DMS79 treated with DMSO at 0.1 percent for 48 hours (cell line): Measurements from ENCODE around the gene AP4M1.
"Not testable (repeated sequence)": the region's sequence is repeated elsewhere in the genome, so short reads cannot be mapped to it uniquely, and the experiment has no call there.

Experiments used
- DNase-seq: peaks from one replicate; lab custom pipeline; 2025; lab: John Stamatoyannopoulos, UW

The AP4M1 gene

DNA sequence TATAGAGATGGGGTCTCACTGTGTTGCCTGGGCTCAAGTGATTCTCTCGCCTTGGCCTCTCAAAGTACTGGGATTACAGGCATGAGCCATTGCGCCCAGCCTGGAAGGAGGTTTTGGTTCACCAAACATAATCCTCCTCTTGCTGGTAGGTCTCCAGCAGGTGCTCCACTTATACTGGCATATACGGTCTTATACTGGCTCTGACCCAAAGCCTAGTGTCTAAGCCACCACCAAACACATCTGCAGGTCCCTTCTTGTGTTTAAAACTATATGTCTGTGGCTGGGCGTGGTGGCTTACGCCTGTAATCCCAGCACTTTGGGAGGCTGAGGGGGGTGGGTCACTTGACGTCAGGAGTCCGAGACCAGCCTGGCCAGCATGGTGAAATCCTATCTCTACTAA lies 30.7 kb downstream of the AP4M1 start:
- DNase-seq = no peak

DNA sequence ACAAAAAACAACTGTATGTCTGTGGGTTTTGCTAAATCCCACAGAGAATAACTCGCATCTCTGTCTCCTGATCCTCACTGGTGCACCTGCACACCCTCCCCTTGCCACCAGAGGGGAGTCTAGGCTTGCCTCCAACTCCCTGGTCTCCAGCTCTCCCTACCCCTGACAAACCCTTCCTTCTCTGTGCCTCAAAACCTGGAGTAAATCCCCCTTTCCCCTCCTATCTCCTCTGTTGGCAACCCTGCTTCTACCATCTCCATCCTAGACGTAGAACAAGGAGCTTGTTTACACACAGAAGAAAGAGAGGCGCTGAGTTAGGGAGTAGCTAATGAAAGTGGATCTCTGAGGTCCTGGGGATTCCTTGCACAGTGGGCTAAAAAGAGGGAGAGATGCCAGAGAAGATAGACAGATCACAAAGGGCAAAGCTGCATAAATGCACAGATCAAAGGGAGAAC lies 31.3 kb downstream of the AP4M1 start:
- peak; percentile 11 for DNase-seq

DNA sequence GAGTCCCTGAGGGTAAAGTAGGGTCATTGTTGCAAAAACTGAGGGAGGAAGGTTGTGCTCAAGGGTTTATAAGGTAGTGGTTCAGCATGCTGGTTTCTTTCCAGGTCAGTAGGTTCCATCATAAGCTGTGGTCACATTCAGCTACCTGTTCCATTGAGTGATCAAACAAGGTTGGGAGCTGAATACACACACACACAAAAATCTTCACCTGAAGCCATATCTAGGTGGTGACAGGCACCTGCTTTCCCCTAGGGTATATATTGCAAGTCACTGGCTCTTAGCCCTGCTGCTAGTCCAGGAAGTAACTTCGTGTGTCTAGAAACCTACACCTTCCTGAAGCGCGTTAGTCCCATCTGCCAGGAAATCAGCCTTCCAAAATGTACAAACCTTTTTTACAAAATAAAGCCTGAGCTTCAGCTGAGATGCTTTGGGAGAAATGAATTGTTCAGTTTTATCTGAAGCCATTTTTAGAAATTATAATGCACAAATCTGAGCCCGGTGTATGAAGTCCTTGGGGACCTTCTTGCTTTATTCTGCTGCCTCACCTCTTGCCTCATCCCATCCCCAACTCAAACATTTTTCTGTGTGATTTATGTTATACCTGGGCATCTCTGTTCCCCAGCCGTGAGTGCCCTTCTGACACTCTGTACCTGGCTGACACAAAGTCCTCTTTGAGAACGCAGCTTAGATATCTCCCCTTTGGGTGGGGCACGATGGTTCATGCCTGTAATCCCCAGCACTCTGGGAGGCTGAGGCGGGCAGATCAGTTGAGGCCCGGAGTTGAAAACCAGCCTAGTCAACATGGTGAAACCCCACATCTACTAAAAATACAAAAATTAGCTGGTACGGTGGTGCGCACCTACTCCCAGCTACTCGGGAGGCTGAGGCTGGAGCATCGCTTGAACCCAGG lies 36.7 kb downstream of the AP4M1 start:
- no peak for DNase-seq

- no peak for DNase-seq
Observed at GRCh38 chr7:100141555-100141949, 40.1 kb downstream of the AP4M1 start.

- DNase-seq = no peak
Observed at GRCh38 chr7:100142461-100142860, 41.0 kb downstream of the AP4M1 start.

DNA sequence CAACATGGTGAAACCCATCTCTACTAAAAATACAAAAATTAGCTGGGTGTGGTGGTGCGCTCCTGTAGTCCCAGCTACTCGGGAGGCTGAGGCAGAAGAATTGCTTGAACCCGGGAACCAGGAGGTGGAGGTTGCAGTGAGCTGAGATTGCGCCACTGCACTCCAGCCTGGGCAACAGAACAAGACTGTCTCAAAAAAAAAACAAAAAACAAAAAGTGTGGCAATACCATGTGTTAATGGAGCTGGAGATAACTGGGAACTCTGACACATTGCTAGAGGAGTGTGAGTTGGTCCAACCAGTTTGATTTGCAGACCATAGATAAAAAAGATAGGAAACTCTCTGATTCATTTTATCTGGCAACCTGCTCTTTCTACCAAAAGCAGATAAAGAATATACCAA lies 44.9 kb downstream of the AP4M1 start:
- not testable (repeated sequence) for DNase-seq

DNA sequence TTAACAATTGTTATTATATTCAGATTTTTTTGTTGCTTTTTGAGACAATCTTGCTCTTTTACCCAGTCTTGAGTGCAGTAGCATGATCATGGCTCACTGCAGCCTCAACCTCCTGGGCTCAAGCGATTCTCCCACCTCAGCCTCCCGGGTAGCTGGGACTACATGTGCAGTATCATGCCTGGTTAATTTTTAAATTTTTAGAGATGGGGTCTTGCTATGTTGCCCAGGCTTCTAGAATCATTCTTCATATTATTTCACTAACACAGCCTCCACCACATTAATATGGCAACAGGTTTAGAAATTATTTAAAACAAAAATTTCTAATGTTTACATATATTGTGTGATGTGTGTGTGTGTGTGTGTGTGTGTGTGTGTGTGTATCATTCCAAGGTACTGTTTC lies 45.8 kb downstream of the AP4M1 start:
- DNase-seq = no peak

GRCh38 chr7:100148225-100148558 lies 46.7 kb downstream of the AP4M1 start:
- no peak for DNase-seq

DNA sequence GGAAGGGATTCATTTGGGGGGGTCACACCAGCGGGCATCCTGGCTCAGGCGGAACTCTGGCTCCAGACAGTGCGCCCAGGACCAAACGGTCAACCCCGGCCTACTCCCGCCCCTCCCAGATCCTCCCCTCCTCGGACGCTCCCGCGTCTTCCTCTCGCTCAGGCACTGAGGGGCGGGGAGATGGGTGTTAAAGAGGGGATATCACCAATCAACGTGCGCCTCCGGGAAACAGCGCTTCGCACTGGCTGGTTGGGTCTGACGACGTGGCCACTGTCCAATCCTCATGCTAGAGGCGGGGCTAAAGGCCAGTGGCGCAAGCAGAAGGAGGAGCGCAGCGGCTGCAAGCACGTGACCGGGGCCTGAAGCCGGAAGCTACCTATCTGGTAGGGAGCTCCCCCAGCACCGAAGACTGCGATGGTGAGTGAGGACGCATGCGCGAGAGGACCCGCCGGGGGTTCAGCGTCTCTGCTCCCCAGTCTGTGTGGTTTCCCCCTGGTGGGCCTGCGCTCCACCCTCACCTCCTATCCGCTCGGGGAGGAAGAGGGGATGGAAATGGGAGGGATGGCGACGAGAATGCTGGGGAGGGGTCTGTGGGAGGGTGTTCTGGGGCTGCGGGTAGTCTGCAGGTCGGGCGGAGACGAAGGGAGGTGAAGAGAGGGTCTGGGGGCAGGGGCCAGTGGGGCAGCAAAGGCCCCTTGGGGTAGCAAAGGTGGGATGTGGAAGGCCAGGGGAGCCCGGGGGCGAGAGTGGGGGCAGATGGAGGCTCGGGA lies 47.3 kb downstream of the AP4M1 start, which contains the start of gene LAMTOR4:
Gene LAMTOR4 (plus strand): TSS at position 360 of the 770 bp plus-strand sequence. CDS start 55 bp downstream, at position 415.
- DNase-seq = peak; percentile 99

DNA sequence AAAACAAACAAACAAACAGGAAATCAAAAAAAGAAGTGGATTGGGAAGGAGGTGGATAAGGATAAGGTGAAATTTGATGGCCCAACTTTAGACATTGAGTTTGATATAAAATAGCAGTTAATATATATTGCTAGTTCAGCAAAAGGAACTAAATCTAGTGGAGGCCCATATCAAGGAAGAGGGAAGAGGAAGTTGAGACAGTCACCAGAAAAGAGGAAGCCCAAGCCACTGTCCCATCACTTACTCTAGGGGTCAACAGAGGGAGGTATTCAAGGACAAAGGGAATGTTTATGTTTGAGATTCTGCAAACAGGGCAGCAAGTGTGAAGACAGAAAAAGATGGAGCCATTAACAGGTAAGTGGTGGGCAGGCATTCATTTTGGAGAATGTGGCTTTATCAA lies 51.0 kb downstream of the AP4M1 start:
- no peak for DNase-seq

- no peak for DNase-seq
Observed at GRCh38 chr7:100152937-100153666, 51.7 kb downstream of the AP4M1 start.

- DNase-seq = no peak
Observed at GRCh38 chr7:100153708-100154535, 52.5 kb downstream of the AP4M1 start.

GRCh38 chr7:100154651-100155491 lies 53.4 kb downstream of the AP4M1 start:
- DNase-seq = no peak

- DNase-seq = no peak
Observed at GRCh38 chr7:100155553-100156317, 54.3 kb downstream of the AP4M1 start.

DNA sequence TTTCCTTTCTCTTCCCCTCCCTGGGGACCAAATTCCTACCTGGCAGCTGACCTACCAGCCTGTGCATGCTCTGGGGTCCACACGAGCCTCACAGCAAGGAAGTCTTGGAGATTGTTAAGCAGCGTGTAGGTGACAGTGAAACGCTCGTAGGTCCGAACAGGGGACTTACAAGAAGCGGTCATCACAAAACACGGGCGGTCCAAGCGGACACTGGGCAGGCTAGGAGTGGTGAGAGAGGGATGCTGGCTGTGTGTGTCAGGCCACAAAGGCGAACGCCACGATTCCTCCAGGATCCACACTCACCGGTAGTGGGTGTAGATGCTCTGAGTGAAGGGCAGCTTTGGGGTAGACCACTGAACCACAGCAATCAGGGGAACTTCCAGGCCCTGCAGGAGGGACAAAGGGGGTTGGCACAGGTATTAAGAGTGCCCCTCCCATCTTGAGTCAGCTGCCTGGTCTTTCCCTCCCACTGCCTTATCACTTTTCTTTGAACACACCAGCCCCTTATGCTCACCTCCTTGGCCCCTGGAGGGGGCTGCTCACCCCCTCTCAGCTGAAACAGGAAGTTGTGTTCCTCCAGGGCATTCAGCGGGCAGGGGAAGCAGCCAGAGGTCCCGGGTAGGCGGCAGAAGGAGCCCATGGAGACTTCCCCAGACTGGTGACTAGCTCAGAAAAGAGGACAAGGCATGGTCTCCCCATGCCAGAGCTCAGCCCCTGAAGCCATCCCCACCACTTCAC lies 55.1 kb downstream of the AP4M1 start:
- no peak for DNase-seq

DNA sequence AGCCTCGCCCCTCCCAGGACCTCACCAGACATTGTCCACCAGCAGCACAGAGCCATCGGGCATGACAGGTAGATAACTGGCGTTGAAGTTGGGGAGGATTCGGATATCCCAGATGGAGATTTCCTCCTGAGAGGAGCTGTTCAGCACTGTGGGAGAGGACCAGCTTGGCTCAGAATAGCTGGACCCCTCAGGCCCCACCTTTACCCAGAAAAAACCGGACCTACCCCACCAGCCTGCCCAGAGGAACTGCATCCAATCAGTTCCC lies 55.6 kb downstream of the AP4M1 start:
- DNase-seq = no peak

DNA sequence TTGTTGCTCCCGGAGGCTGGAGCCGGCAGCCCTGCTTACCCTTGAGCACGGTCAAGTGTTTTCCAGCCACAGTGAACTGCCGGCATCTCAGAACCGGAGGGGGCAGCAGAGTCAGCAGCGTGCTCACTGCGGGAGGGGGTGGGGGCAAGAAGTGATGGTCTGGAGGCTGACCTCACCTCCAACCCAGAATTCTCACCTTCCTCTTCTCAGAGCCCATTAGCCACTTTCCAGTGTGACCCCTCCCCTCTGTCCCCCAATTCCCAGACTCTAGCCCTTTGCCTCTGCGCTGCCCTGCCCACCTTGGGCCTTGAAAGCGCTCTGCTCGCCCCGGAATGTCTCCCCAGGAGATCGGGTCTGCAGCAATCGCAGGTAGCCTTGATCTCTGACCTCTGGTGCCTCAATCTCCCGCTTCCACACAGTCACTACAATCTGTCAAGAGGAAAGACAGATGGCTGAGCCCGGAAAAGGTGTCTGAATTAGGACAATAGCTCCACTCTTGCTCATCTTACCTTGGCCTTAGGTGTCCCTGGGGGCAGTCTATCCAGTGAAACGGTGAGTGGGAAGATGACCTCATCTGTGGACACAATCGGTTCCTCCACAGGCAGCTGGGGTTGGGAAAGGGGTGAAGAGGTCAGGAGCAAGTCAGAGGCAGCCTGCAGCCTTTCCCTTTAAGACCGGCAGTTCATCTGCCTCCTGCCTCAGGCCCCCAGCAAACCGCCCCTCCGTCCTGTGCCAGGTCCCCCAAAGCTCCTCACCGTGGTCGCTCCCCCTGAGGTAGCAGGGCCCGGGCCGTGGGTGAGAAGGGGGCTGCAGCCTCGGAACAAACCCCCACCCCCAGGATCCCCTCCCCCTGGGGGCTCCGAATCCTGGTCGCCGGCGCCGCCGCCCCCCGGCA lies 56.1 kb downstream of the AP4M1 start:
- DNase-seq = no peak
